GM19193 (cell line): ENCODE measurements around the gene GNB2.

ENCODE experiments used
- POLR2A ChIP-seq: IDR thresholded peaks from 4 replicates; pipeline ENCODE4 v1.6.1; 2011; ENCODE audit not compliant: insufficient read depth, insufficient read length; ENCODE audit errors: extremely low read depth

GNB2 gene

DNA sequence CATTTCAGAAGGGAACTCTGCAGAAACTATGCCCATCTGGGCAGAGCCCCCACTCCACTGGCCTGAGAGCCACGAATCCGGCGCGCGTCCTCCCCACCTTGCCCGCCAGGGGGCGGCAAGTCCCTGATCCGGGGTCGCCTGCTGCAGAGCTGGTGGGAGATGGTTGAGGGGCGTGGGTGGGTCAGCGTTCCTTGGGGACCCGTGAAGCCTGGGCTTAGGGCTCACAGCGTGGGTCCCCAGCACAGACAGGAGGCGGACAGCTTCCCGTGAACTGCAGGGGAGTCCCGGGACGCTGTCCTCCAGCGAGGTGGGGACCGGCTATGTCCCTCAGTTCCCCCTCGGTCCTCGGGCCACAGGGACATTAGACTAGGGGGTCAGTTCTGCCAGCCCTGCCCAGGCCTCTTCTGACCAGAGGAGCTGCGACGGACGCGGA lies 31.8 kb downstream of the GNB2 start:
- TF ChIP-seq POLR2A = no peak

GRCh38 chr7:100705753-100706671 lies 32.5 kb downstream of the GNB2 start, which contains the start of gene POP7:
Gene POP7, plus strand, starts transcription at chr7:100706121. Its CDS starts 710 bp downstream, at chr7:100706831.
- peak; percentile 87 for TF ChIP-seq POLR2A

GRCh38 chr7:100706672-100707311 lies 33.3 kb downstream of the GNB2 start:
- TF ChIP-seq POLR2A = no peak

GRCh38 chr7:100708395-100708794 lies 34.9 kb downstream of the GNB2 start:
- TF ChIP-seq POLR2A = no peak

GRCh38 chr7:100710452-100710851 lies 36.9 kb downstream of the GNB2 start:
- no peak for TF ChIP-seq POLR2A

DNA sequence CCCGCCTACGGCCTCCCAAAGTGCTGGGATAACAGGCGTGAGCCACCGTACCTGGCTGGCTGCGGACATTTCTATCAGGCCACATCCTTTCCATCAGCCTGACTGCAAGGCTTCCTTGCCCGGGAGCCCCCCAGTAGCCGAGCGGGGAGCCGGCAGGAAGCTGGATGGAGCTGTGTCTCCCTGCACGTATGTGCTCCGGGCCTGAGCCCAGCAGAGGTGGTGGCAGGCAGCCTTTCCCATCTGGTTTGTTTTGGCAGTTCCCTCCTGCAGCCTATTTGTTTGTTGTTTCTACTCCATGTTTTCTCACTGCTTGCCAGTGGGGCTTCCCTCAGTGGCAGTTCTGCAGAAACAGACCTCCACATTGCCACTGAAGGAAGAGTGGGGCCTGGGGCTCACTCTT lies 37.8 kb downstream of the GNB2 start:
- TF ChIP-seq POLR2A = no peak

- no peak for TF ChIP-seq POLR2A
Observed at GRCh38 chr7:100714725-100715124, 41.2 kb downstream of the GNB2 start.

DNA sequence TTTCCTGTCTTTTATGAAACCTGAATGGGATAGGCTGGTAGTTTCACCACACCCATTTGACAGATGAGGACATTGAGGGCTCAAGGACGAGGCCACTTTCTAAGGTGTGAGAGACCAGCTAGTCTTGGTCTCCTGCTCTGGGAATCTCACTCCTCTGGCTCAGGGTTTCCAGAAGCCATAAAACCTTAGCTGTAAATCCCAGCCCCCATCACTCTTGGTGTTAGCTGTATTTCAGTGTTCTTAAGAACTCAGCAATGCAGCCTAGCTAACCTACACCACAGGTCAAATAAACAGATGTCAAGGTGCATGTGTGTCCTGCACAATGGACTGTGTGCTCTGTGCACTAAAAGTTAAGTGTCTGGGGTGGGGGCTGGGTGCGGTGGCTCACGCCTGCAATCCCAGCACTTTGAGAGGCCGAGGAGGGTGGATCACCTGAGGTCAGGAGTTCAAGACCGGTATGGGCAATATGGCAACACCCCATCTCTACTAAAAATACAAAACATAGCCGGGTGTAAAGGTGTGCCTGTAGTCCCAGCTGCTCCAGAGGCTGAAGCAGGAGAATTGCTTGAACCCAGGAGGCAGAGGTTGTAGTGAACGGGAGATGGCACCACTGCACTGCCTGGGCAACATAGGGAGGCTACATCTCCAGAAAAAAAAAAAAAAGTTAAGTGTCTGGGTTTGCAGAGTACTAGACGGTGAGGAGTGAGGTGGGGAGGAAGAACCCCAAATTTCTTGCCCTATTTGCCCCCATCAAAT lies 46.2 kb downstream of the GNB2 start:
- no peak for TF ChIP-seq POLR2A

- no peak for TF ChIP-seq POLR2A
Observed at GRCh38 chr7:100720279-100720670, 46.7 kb downstream of the GNB2 start, which contains the start of gene EPO. Gene EPO, plus strand, starts transcription at chr7:100720468. Its CDS starts 513 bp downstream, at chr7:100720981.

DNA sequence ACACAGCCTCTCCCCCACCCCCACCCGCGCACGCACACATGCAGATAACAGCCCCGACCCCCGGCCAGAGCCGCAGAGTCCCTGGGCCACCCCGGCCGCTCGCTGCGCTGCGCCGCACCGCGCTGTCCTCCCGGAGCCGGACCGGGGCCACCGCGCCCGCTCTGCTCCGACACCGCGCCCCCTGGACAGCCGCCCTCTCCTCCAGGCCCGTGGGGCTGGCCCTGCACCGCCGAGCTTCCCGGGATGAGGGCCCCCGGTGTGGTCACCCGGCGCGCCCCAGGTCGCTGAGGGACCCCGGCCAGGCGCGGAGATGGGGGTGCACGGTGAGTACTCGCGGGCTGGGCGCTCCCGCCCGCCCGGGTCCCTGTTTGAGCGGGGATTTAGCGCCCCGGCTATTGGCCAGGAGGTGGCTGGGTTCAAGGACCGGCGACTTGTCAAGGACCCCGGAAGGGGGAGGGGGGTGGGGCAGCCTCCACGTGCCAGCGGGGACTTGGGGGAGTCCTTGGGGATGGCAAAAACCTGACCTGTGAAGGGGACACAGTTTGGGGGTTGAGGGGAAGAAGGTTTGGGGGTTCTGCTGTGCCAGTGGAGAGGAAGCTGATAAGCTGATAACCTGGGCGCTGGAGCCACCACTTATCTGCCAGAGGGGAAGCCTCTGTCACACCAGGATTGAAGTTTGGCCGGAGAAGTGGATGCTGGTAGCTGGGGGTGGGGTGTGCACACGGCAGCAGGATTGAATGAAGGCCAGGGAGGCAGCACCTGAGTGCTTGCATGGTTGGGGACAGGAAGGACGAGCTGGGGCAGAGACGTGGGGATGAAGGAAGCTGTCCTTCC lies 47.3 kb downstream of the GNB2 start:
- TF ChIP-seq POLR2A = no peak

- TF ChIP-seq POLR2A = no peak
Observed at GRCh38 chr7:100721505-100721812, 47.9 kb downstream of the GNB2 start.

DNA sequence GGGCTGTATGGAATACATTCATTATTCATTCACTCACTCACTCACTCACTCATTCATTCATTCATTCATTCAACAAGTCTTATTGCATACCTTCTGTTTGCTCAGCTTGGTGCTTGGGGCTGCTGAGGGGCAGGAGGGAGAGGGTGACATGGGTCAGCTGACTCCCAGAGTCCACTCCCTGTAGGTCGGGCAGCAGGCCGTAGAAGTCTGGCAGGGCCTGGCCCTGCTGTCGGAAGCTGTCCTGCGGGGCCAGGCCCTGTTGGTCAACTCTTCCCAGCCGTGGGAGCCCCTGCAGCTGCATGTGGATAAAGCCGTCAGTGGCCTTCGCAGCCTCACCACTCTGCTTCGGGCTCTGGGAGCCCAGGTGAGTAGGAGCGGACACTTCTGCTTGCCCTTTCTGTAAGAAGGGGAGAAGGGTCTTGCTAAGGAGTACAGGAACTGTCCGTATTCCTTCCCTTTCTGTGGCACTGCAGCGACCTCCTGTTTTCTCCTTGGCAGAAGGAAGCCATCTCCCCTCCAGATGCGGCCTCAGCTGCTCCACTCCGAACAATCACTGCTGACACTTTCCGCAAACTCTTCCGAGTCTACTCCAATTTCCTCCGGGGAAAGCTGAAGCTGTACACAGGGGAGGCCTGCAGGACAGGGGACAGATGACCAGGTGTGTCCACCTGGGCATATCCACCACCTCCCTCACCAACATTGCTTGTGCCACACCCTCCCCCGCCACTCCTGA lies 49.1 kb downstream of the GNB2 start:
- TF ChIP-seq POLR2A = no peak

DNA sequence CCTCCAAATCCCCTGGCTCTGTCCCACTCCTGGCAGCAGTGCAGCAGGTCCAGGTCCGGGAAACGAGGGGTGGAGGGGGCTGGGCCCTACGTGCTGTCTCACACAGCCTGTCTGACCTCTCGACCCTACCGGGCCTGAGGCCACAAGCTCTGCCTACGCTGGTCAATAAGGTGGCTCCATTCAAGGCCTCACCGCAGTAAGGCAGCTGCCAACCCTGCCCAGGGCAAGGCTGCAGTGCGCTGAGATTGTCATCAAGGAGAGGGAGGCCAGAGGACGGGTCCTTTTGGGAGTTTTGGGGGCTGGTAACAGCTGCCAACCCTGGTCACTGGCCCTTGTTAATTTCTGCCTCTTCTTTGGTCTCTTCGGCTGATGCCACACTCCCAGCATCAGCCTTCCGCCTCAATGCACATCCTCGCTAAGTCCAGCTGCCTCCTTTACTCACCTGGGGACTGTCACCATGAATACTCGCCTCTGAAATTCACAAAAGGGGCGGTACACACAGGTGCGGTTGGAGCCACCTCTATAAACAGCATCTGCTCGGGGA lies 50.3 kb downstream of the GNB2 start:
- no peak for TF ChIP-seq POLR2A
